GM23338 (cell line): ENCODE data around the gene CELSR1. TPM values are rescaled to one million over a fixed set of nuclear protein-coding genes. Genes with fewer than 3 reads are reported as not detected.

Experiments
- ATAC-seq: fragments of 200-7000 bp; cut with Tn5 transposase; 3 replicates; pipeline ENCODE4 v1.9.1; 2020
- DNase-seq: peaks from one replicate; pipeline ENCODE4 v3.0.0-alpha.2; 2015; ENCODE audit warnings: low spot score
- H2AFZ ChIP-seq: fragments of 200-600 bp; sonication (generic); 2 replicates; pipeline ENCODE4 v1.8.0; 2016; ENCODE audit warnings: antibody characterized with exemption, mild to moderate bottlenecking, moderate library complexity
- H3F3A ChIP-seq: fragments of 200-600 bp; sonication (generic); replicated peaks from 2 replicates; pipeline ENCODE4 v1.8.0; 2017; ENCODE audit warnings: antibody characterized with exemption, mixed run types, low read depth
- H3K27ac ChIP-seq: fragments of 200-600 bp; sonication (generic); 2 replicates; pipeline ENCODE4 v1.6.1; 2016; ENCODE audit warnings: low read depth
- H3K27me3 ChIP-seq: fragments of 200-600 bp; sonication (generic); 2 replicates; pipeline ENCODE4 v1.8.0; 2016; ENCODE audit warnings: mild to moderate bottlenecking, mixed run types, moderate library complexity; ENCODE audit not compliant: insufficient read depth
- H3K36me3 ChIP-seq: fragments of 200-600 bp; sonication (generic); 2 replicates; pipeline ENCODE4 v1.8.0; 2016; ENCODE audit warnings: mild to moderate bottlenecking; ENCODE audit not compliant: insufficient read depth
- H3K4me1 ChIP-seq: fragments of 200-600 bp; sonication (generic); 2 replicates; pipeline ENCODE4 v1.8.0; 2016; ENCODE audit warnings: mild to moderate bottlenecking, moderate library complexity; ENCODE audit not compliant: insufficient read depth
- H3K4me2 ChIP-seq: fragments of 200-600 bp; sonication (generic); 2 replicates; pipeline ENCODE4 v1.7.1; 2017; ENCODE audit warnings: mixed run types
- H3K4me3 ChIP-seq: fragments of 200-600 bp; sonication (generic); 2 replicates; pipeline ENCODE4 v1.6.1; 2016; ENCODE audit warnings: mixed run types
- H3K79me2 ChIP-seq: fragments of 200-600 bp; sonication (generic); replicated peaks from 2 replicates; pipeline ENCODE4 v1.8.0; 2017; ENCODE audit warnings: mild to moderate bottlenecking; ENCODE audit not compliant: insufficient read depth
- H3K9me2 ChIP-seq: fragments of 200-600 bp; sonication (generic); 2 replicates; pipeline ENCODE4 v1.8.0; 2017; ENCODE audit not compliant: insufficient read depth
- H4K20me1 ChIP-seq: fragments of 200-600 bp; sonication (generic); replicated peaks from 2 replicates; pipeline ENCODE4 v1.8.0; 2017; ENCODE audit warnings: mild to moderate bottlenecking; ENCODE audit not compliant: insufficient read depth
- H3K27ac Mint-ChIP-seq: 2 replicates; pipeline ENCODE4 v1.8.0; 2020; ENCODE audit warnings: inconsistent platforms, mild to moderate bottlenecking, moderate library complexity, mixed read lengths
- H3K27me3 Mint-ChIP-seq: 3 replicates; pipeline ENCODE4 v1.8.0; 2022; ENCODE audit warnings: low read depth, mild to moderate bottlenecking, moderate library complexity, mixed read lengths, inconsistent platforms; ENCODE audit not compliant: insufficient read depth, poor library complexity
- H3K36me3 Mint-ChIP-seq: 3 replicates; pipeline ENCODE4 v1.8.0; 2021; ENCODE audit warnings: low read depth, mild to moderate bottlenecking, inconsistent platforms, moderate library complexity, mixed read lengths
- H3K4me1 Mint-ChIP-seq: 3 replicates; pipeline ENCODE4 v1.8.0; 2020; ENCODE audit warnings: mild to moderate bottlenecking, inconsistent platforms, mixed read lengths
- H3K4me3 Mint-ChIP-seq: 3 replicates; pipeline ENCODE4 v1.8.0; 2021; ENCODE audit warnings: moderate library complexity, mild to moderate bottlenecking, inconsistent platforms, mixed read lengths
- H3K9me3 Mint-ChIP-seq: 3 replicates; pipeline ENCODE4 v1.8.0; 2020; ENCODE audit warnings: moderate library complexity, mild to moderate bottlenecking, inconsistent platforms, mixed read lengths
- CREB1 ChIP-seq: fragments of 250-450 bp; sonication (Bioruptor Pico); IDR thresholded peaks from 2 replicates; pipeline ENCODE4 v1.5.0; 2020; ENCODE audit warnings: low read depth, mild to moderate bottlenecking, moderate library complexity
- ETS1 ChIP-seq: IDR thresholded peaks from 2 replicates; pipeline ENCODE4 v1.6.1; 2016; ENCODE audit warnings: antibody characterized with exemption
- EZH2phosphoT487 ChIP-seq: fragments of 200-600 bp; sonication (generic); IDR thresholded peaks from one replicate; pipeline ENCODE4 v1.8.1; 2018; ENCODE audit warnings: antibody characterized with exemption; ENCODE audit not compliant: unreplicated experiment
- NANOG ChIP-seq: IDR thresholded peaks from 2 replicates; pipeline ENCODE4 v1.6.1; 2016; ENCODE audit warnings: antibody characterized with exemption, borderline replicate concordance
- REST ChIP-seq: IDR thresholded peaks from one replicate; pipeline ENCODE4 v1.6.1; 2018; ENCODE audit warnings: antibody characterized with exemption; ENCODE audit not compliant: unreplicated experiment
- STAT1 ChIP-seq: IDR thresholded peaks from one replicate; pipeline ENCODE4 v1.6.1; 2016; ENCODE audit warnings: antibody characterized with exemption; ENCODE audit not compliant: unreplicated experiment
- ZNF462 ChIP-seq: fragments of 250-450 bp; sonication (Bioruptor Pico); IDR thresholded peaks from 2 replicates; pipeline ENCODE4 v1.5.0; 2020; ENCODE audit warnings: mild to moderate bottlenecking, moderate library complexity
- polyA plus RNA-seq: library from polyadenylated mRNA; unstranded; fragments of >200 nt; fragmentation: Nextera tagmentation; extraction: Ambion mirVana; gene quantifications from 2 replicates; pipeline ENCODE4 v1.2.1, GENCODE V29; 2016
- total RNA-seq: library from RNA; depleted of rRNA; stranded (reverse); fragments of >200 nt; shearing (Covaris generic); gene quantifications from 2 replicates; pipeline ENCODE4 v1.2.3, GENCODE V29; 2014
- TF ChIP-seq, protein P1 (sequence below), 2 experiments: fragments of 200-600 bp in 1 of 2; sonication (generic) in 1 of 2; conservative IDR thresholded peaks; 2 replicates each; pipeline versions ENCODE4 v1.5.1 to v1.6.1; 2016 to 2017; ENCODE audit warnings: antibody characterized with exemption in 2 of 2, low read depth in 2 of 2, mild to moderate bottlenecking in 2 of 2, moderate library complexity in 1 of 2

Gene CELSR1
- total and polyA plus RNA-seq, 2 experiments from 2014 or later = 4.8 to 20.4 TPM

- TF ChIP-seq ETS1 = no peak
Measured at GRCh38 chr22:46549971-46550641, 12.7 kb upstream of the CELSR1 start (continued).

- no peaks in the 10 kb centered on the region for H4K20me1 ChIP-seq
- no peak overlapping the region for H2AFZ ChIP-seq
- no peak overlapping the region for H3K4me3 ChIP-seq
- H3K4me2 ChIP-seq = no peak overlapping the region
- Mint-ChIP-seq H3K36me3 (no peaks in the 10 kb centered on the region), H3K4me3 (no peak overlapping the region), H3K4me1 (no peaks in the 10 kb centered on the region), H3K27ac (no peak overlapping the region), H3K27me3 (peaks cover 14% of the 10 kb centered on the region), H3K9me3 (peaks cover 8% of the 10 kb centered on the region)
- no peaks in the 10 kb centered on the region for H3F3A ChIP-seq
- TF ChIP-seq STAT1 (no peak), ETS1 (no peak), ZNF462 (CRISPR knock-in tag) (no peak), CREB1 (CRISPR knock-in tag) (no peak), EZH2phosphoT487 (no peak), REST (no peak), NANOG (no peak)
- TF ChIP-seq, protein P1, sequence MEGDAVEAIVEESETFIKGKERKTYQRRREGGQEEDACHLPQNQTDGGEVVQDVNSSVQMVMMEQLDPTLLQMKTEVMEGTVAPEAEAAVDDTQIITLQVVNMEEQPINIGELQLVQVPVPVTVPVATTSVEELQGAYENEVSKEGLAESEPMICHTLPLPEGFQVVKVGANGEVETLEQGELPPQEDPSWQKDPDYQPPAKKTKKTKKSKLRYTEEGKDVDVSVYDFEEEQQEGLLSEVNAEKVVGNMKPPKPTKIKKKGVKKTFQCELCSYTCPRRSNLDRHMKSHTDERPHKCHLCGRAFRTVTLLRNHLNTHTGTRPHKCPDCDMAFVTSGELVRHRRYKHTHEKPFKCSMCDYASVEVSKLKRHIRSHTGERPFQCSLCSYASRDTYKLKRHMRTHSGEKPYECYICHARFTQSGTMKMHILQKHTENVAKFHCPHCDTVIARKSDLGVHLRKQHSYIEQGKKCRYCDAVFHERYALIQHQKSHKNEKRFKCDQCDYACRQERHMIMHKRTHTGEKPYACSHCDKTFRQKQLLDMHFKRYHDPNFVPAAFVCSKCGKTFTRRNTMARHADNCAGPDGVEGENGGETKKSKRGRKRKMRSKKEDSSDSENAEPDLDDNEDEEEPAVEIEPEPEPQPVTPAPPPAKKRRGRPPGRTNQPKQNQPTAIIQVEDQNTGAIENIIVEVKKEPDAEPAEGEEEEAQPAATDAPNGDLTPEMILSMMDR (conservative IDR thresholded peaks at IDR 0.05; ENCODE audit: low read depth in 2 of 2) = no peak
- no peaks in the 10 kb centered on the region for H3K27me3 ChIP-seq
- H3K27ac ChIP-seq = no peak overlapping the region
- DNase-seq (no peak), ATAC-seq (no peak)
- H3K9me2 ChIP-seq = no peaks in the 10 kb centered on the region
- H3K4me1 ChIP-seq = no peaks in the 10 kb centered on the region
- no peaks in the 10 kb centered on the region for H3K79me2 ChIP-seq
- H3K36me3 ChIP-seq = no peaks in the 10 kb centered on the region
Measured at GRCh38 chr22:46549563-46549840, 12.1 kb upstream of the CELSR1 start.
